ENCODE measurements around the gene C17orf100.

Gene C17orf100

GRCh38 chr17:6696906-6697305, 45.3 kb downstream of the C17orf100 start:
- no peak for DNase-seq (ENCODE audit: low read depth)
- TF ChIP-seq CTCF (IDR thresholded peaks at IDR 0.05; ENCODE audit: control insufficient read depth, insufficient read depth, low read depth, low read length, missing control alignments), result no peak
- H3K4me3 ChIP-seq (ENCODE audit: control insufficient read depth, low read depth, low read length), result no peak overlapping the region

GRCh38 chr17:6698004-6698403, 46.4 kb downstream of the C17orf100 start:
- TF ChIP-seq CTCF (IDR thresholded peaks at IDR 0.05; ENCODE audit: control insufficient read depth, insufficient read depth, low read depth, low read length, missing control alignments), result no peak
- H3K4me3 ChIP-seq (ENCODE audit: control insufficient read depth, low read depth, low read length), result no peak overlapping the region
- no peak for DNase-seq (ENCODE audit: low read depth)

- TF ChIP-seq CTCF (IDR thresholded peaks at IDR 0.05; ENCODE audit: control insufficient read depth, insufficient read depth, low read depth, low read length, missing control alignments), result no peak
- DNase-seq (ENCODE audit: low read depth), result no peak
- H3K4me3 ChIP-seq (ENCODE audit: control insufficient read depth, low read depth, low read length), result no peak overlapping the region
Measured at GRCh38 chr17:6699997-6700947, 48.7 kb downstream of the C17orf100 start.

GRCh38 chr17:6700948-6701307, 49.4 kb downstream of the C17orf100 start:
- no peak for DNase-seq (ENCODE audit: low read depth)
- H3K4me3 ChIP-seq (ENCODE audit: control insufficient read depth, low read depth, low read length), result no peak overlapping the region
- no peak for TF ChIP-seq CTCF (IDR thresholded peaks at IDR 0.05; ENCODE audit: control insufficient read depth, insufficient read depth, low read depth, low read length, missing control alignments)

GRCh38 chr17:6701719-6702118, 50.2 kb downstream of the C17orf100 start:
- no peak overlapping the region for H3K4me3 ChIP-seq (ENCODE audit: control insufficient read depth, low read depth, low read length)
- no peak for DNase-seq (ENCODE audit: low read depth)
- TF ChIP-seq CTCF (IDR thresholded peaks at IDR 0.05; ENCODE audit: control insufficient read depth, insufficient read depth, low read depth, low read length, missing control alignments), result peak; percentile 33

- no peak for DNase-seq (ENCODE audit: low read depth)
- TF ChIP-seq CTCF (IDR thresholded peaks at IDR 0.05; ENCODE audit: control insufficient read depth, insufficient read depth, low read depth, low read length, missing control alignments), result no peak
- no peak overlapping the region for H3K4me3 ChIP-seq (ENCODE audit: control insufficient read depth, low read depth, low read length)
Measured at GRCh38 chr17:6702567-6703215, 51.1 kb downstream of the C17orf100 start.

Data from AG09309 (cell line).